Glomerular endothelial cell (primary cell): Measurements from ENCODE around the gene OR5B12. TPM values are rescaled to one million over a fixed set of nuclear protein-coding genes. Genes with fewer than 3 reads are reported as not detected.

Experiments
- total RNA-seq: library from RNA; depleted of rRNA; stranded (reverse); fragments of >200 nt; gene quantifications from 2 replicates; pipeline ENCODE4 v1.2.3, GENCODE V29; 2015

Gene OR5B12
- total RNA-seq, 1 donor from 2014 or later, result not detected

Other genes with a start within 250 kb of the OR5B12 start
- gene OR1S2, start 238.1 kb downstream of the OR5B12 start, total RNA-seq, result not detected in 2 replicates
- gene OR1S1, start 229.5 kb downstream of the OR5B12 start, total RNA-seq, result not detected in 2 replicates
- not detected in 2 replicates for gene OR10Q1, start 213.3 kb downstream of the OR5B12 start, total RNA-seq
- gene OR10W1, start 174.0 kb downstream of the OR5B12 start, total RNA-seq, result not detected in 2 replicates
- not detected in 2 replicates for gene OR5B17, start 83.2 kb downstream of the OR5B12 start, total RNA-seq
- gene OR5B3, start 35.4 kb downstream of the OR5B12 start, total RNA-seq, result not detected in 2 replicates
- gene OR5B2, start 14.1 kb downstream of the OR5B12 start, total RNA-seq, result not detected in 2 replicates
- not detected in 2 replicates for gene OR5B21, start 65.9 kb upstream of the OR5B12 start, total RNA-seq
- 5.1 and 15.0 TPM in 2 replicates for gene LPXN, start 133.6 kb upstream of the OR5B12 start, total RNA-seq
- 34.5 and 38.1 TPM in 2 replicates for gene ZFP91, start 136.8 kb upstream of the OR5B12 start, total RNA-seq
- gene CNTF, start 180.4 kb upstream of the OR5B12 start, total RNA-seq, result 0.78 and 2.8 TPM in 2 replicates